Heart left ventricle (tissue), 16 donors: ENCODE measurements around the gene KLB. TPM values are rescaled to one million over a fixed set of nuclear protein-coding genes. Genes with fewer than 3 reads are reported as not detected.

Experiments
- ATAC-seq, 4 donors: fragments of 200-7000 bp; cut with Tn5 transposase; one replicate each; pipeline ENCODE4 v1.9.1; 2020 to 2022; ENCODE audit warnings: moderate library complexity in 4 of 4, mild to moderate bottlenecking in 3 of 4, moderate number of reproducible peaks in 1 of 4
- DNase-seq, 5 donors: peaks; one replicate each; pipeline ENCODE4 v3.0.0-alpha.2; 2020
- H3K27ac ChIP-seq, 12 donors: fragments of 200-600 bp; sonication (generic) in 4 of 12; one replicate each; pipeline versions ENCODE4 v1.5.0 to v1.8.0; 2016 to 2022; ENCODE audit warnings: mild to moderate bottlenecking in 2 of 12
- H3K27me3 ChIP-seq, 9 donors: fragments of 200-600 bp; sonication (generic) in 2 of 9; one replicate each; pipeline versions ENCODE4 v1.5.1 to v1.8.0; 2016 to 2022; ENCODE audit warnings: mild to moderate bottlenecking in 3 of 9
- H3K36me3 ChIP-seq, 9 donors: fragments of 200-600 bp; sonication (generic) in 2 of 9; one replicate each; pipeline versions ENCODE4 v1.5.0 to v1.8.0; 2018 to 2022; ENCODE audit warnings: mild to moderate bottlenecking in 2 of 9
- H3K4me1 ChIP-seq, 12 donors: fragments of 200-600 bp; sonication (generic) in 4 of 12; one replicate each; pipeline versions ENCODE4 v1.5.0 to v1.8.0; 2016 to 2022; ENCODE audit warnings: mild to moderate bottlenecking in 3 of 12
- H3K4me3 ChIP-seq, 12 donors: fragments of 200-600 bp; sonication (generic) in 4 of 12; one replicate each; pipeline versions ENCODE4 v1.5.0 to v1.8.0; 2017 to 2022; ENCODE audit warnings: mild to moderate bottlenecking in 9 of 12, moderate library complexity in 4 of 12
- H3K9me3 ChIP-seq, 12 donors: fragments of 200-600 bp; sonication (generic) in 4 of 12; one replicate each; pipeline versions ENCODE4 v1.5.0 to v1.8.0; 2016 to 2022; ENCODE audit warnings: mild to moderate bottlenecking in 1 of 12
- CTCF ChIP-seq, 12 donors: fragments of 200-600 bp; sonication (generic) in 4 of 12; IDR thresholded peaks; one replicate each; pipeline versions ENCODE4 v1.5.0 to v1.8.0; 2018 to 2022; ENCODE audit warnings: antibody characterized with exemption in 12 of 12, mild to moderate bottlenecking in 5 of 12
- POLR2A ChIP-seq, 2 donors: fragments of 450-650 bp; IDR thresholded peaks; one replicate each; pipeline ENCODE4 v1.6.1; 2017; ENCODE audit warnings: antibody characterized with exemption in 2 of 2, mild to moderate bottlenecking in 2 of 2, moderate library complexity in 2 of 2
- WGBS, 4 donors: extraction: QIAGEN DNeasy Blood & Tissue Kit in 2 of 4; methylation state at CpG; one replicate each; pipeline versions ENCODE4 v1.1.5 to v1.1.7; 2013 to 2018; 5-methylcytosine and 5-hydroxymethylcytosine counted together
- intact Hi-C, 10 donors: fragments of 100-400 bp; cut with DNase I; formaldehyde crosslinking; loops; one replicate each; pipeline versions ENCODE4 v1.11.1 to v1.14.2; 2022
- polyA plus RNA-seq, 2 donors: library from polyadenylated mRNA; stranded (reverse); fragments of 200-250 nt; gene quantifications; one replicate each; pipeline ENCODE4 v1.2.3, GENCODE V29; 2013
- total RNA-seq, 9 donors: library from RNA; depleted of rRNA in 2 of 9; stranded (reverse); fragments of >200 nt in 2 of 9; fragmentation: NEBNext Ultra II Directional in 3 of 9; extraction: Animal tissue kit (Norgen Biotek cat#: 25700) in 3 of 9; gene quantifications; one replicate each; pipeline versions ENCODE4 v1.1.0 to v1.2.4, GENCODE V29; 2016 to 2023
- donor health status: ischemic (EF 13 %, LVEDD 7.1; RV severe dilation, severe dysfunction).
- donor health status: healthy with polysubstance abuse.
- donor health status: DM: no; HTN: yes; CAD: no.
- donor health status: DM: no; HTN: no; CAD: no.
- donor health status: ischemic (EF 25% LVEDD 6.9; RV normal size, moderate dysfunction).
- donor health status: ischemic (EF 25% LVEDD 5.7; RV mildly dilated, moderate dysfunction).
- donor health status: healthy.
- donor health status: DM: yes; HTN: yes; CAD: no.
- donor health status: ischemic (EF 35%, LVEDD 5.7; RV mildly dilated, moderate dysfunction).
- donor health status: nonischemic (EF 11% LVEDD 7.7; RV severe dilation, severe dysfunction).
- donor health status: DM: yes; HTN: yes; CAD: no.
- donor health status: PGD.
- donor health status: ischemic (EF 29% LVEDD 5.4; RV normal size, mild dysfunction).
- donor health status: nonischemic (EF 23%, LVEDD 6.1; RV moderate dilation, normal function).

KLB gene
- total and polyA plus RNA-seq, 11 donors, result 0.08 to 2.9 (median 0.15) TPM; not detected in 5

GRCh38 chr4:39472396-39472795, 65.7 kb downstream of the KLB start:
- Histone ChIP-seq H3K27ac (no peak overlapping the region), H3K4me1 (peaks cover 0 to 10% (median 0%) of the 10 kb centered on the region in 12 donors), H3K36me3 (peaks cover 0 to 79% (median 74%) of the 10 kb centered on the region in 9 donors), H3K27me3 (no peaks in the 10 kb centered on the region), H3K9me3 (no peaks in the 10 kb centered on the region), H3K4me3 (no peak overlapping the region)
- WGBS, 4 donors, result 87 to 96% (median 92%) methylated on average over 3 of the region's 3 CpGs
- TF ChIP-seq POLR2A (IDR thresholded peaks at IDR 0.05), result no peak
- TF ChIP-seq CTCF (IDR thresholded peaks at IDR 0.05), result no peak
- DNase-seq, result no peak
- intact Hi-C loops, result loop anchor here in 4 of 10 donors (5.0 to 10.0 kb wide), 3 partner anchors 165 to 502 kb away; partner anchors contain the start of genes PDS5A (in 1 of the 4) and SMIM14 (in 1 of the 4)
- no peak for ATAC-seq

GRCh38 chr4:39476187-39476895, 69.6 kb downstream of the KLB start:
- DNase-seq, result no peak
- Histone ChIP-seq H3K27me3 (no peaks in the 10 kb centered on the region), H3K9me3 (no peaks in the 10 kb centered on the region), H3K4me1 (no peaks in the 10 kb centered on the region), H3K27ac (no peak overlapping the region), H3K4me3 (no peak overlapping the region), H3K36me3 (peaks cover 0 to 64% (median 54%) of the 10 kb centered on the region in 9 donors)
- no peak for ATAC-seq
- WGBS, 4 donors, result 76 to 94% (median 86%) methylated on average over 5 of the region's 5 CpGs
- TF ChIP-seq POLR2A (IDR thresholded peaks at IDR 0.05), result no peak
- no peak for TF ChIP-seq CTCF (IDR thresholded peaks at IDR 0.05)
- intact Hi-C loops, result loop anchor here in 3 of 10 donors (10.0 kb wide), 2 partner anchors 178 to 498 kb away; partner anchors contain the start of gene PDS5A (in 1 of the 3)

GRCh38 chr4:39480251-39480650, 73.5 kb downstream of the KLB start:
- H3K4me1 ChIP-seq, result peaks cover 0 to 7% (median 0%) of the 10 kb centered on the region in 12 donors
- intact Hi-C loops, result no loop called here
- 94 to 97% (median 96%) methylated on average over 26 to 27 of the region's 27 CpGs for WGBS, 4 donors
- DNase-seq (no peak), ATAC-seq (peak in 1 of 4 donors; percentile 24)
- no peaks in the 10 kb centered on the region for H3K27me3 ChIP-seq
- TF ChIP-seq CTCF (IDR thresholded peaks at IDR 0.05), result no peak
- TF ChIP-seq POLR2A (IDR thresholded peaks at IDR 0.05), result no peak
- H3K9me3 ChIP-seq, result no peaks in the 10 kb centered on the region
- peaks cover 0 to 28% (median 20%) of the 10 kb centered on the region in 9 donors for H3K36me3 ChIP-seq
- H3K4me3 ChIP-seq, result no peak overlapping the region
- H3K27ac ChIP-seq, result no peak overlapping the region

- WGBS, 4 donors, result 78 to 83% (median 80%) methylated on average over 21 of the region's 21 CpGs
Observed at GRCh38 chr4:39480902-39481695, 74.4 kb downstream of the KLB start.

More at GRCh38 chr4:39480902-39481695, 74.4 kb downstream of the KLB start:
- Histone ChIP-seq H3K9me3 (no peaks in the 10 kb centered on the region), H3K27ac (peak overlapping the region in 1 of 12 donors; percentile 57), H3K36me3 (peaks cover 0 to 20% (median 16%) of the 10 kb centered on the region in 9 donors), H3K27me3 (no peaks in the 10 kb centered on the region), H3K4me3 (peak overlapping the region in 1 of 12 donors; percentile 25), H3K4me1 (peaks cover 0 to 7% (median 0%) of the 10 kb centered on the region in 12 donors)
- TF ChIP-seq CTCF (IDR thresholded peaks at IDR 0.05) (no peak), POLR2A (IDR thresholded peaks at IDR 0.05) (no peak)
- DNase-seq (no peak), ATAC-seq (no peak)
- intact Hi-C loops, result no loop called here
